ENCODE measurements around the gene PARP11. TPM values are rescaled to one million over a fixed set of nuclear protein-coding genes. Genes with fewer than 3 reads are reported as not detected.
A peak's percentile ranks its signal among the peaks of the same experiment; 100 is the strongest.

PARP11 gene
- total and polyA plus RNA-seq, 7 experiments from 2014 or later: 7.2 to 37.4 (median 24.8) TPM

GRCh38 chr12:3815094-3815766 lies 58.0 kb downstream of the PARP11 start:
- POLR2A ChIA-PET: no interaction called here

DNA sequence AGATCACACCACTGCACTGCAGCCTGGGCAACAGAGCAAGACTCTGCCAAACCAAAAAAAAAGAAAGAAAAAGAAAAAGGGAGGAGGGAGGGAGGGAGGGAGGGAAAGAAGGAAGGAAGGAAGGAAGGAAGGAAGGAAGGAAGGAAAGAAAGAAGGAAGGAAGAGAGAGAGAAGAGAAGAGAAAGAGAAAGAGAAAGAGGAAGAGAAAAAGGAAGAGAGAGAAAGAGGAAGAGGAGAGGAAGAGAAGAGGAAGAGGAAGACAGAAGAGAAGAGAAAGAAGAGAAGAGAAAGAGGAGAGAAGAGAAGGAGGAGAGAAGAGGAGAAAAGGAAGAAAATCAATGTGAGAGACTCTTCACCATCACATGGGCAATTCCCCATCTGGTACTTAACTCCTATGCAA lies 62.7 kb downstream of the PARP11 start:
- ATAC-seq: no peak
- peak overlapping the region in 7 of 9 donors; percentile 1 to 84 (median 60) for H3K27ac Mint-ChIP-seq
- H3K36me3 ChIP-seq (ENCODE audit: control insufficient read depth in 2 of 3, insufficient read depth in 3 of 3, low read length in 3 of 3): peaks cover 0 to 26% (median 3%) of the 10 kb centered on the region in 3 experiments

More at GRCh38 chr12:3815094-3815766, 58.0 kb downstream of the PARP11 start:
- ATAC-seq (no peak), DNase-seq (no peak)
- Histone ChIP-seq H3K36me3 (ENCODE audit: control insufficient read depth in 2 of 3, insufficient read depth in 3 of 3, low read length in 3 of 3) (peaks cover 0 to 32% (median 0%) of the 10 kb centered on the region in 3 experiments), H3K27ac (ENCODE audit: low read depth, low read length) (no peak overlapping the region), H3K4me1 (ENCODE audit: control insufficient read depth in 2 of 2, insufficient read depth in 2 of 2, low read length in 2 of 2) (no peaks in the 10 kb centered on the region), H3K27me3 (ENCODE audit: control insufficient read depth in 2 of 2, insufficient read depth in 2 of 2, low read length in 2 of 2) (no peaks in the 10 kb centered on the region), H3K9me3 (ENCODE audit: control insufficient read depth in 2 of 3, low read length in 3 of 3) (no peaks in the 10 kb centered on the region), H3K4me3 (ENCODE audit: low read length) (no peak overlapping the region)
- Mint-ChIP-seq H3K4me1 (peaks cover 5 to 31% (median 16%) of the 10 kb centered on the region in 7 donors), H3K9me3 (no peaks in the 10 kb centered on the region), H3K27me3 (no peaks in the 10 kb centered on the region), H3K36me3 (peaks cover 10 to 45% (median 23%) of the 10 kb centered on the region in 5 donors), H3K4me3 (no peak overlapping the region), H3K27ac (peak overlapping the region in 2 of 9 donors; percentile 59 to 70)
- intact Hi-C loops (cut with micrococcal nuclease): no loop called here
- CTCF ChIA-PET: interaction anchor here (1.2 kb wide), 1 partner anchor 157 kb away, joined by 3 read pairs; no protein-coding TSS in a partner anchor

GRCh38 chr12:3810016-3810370 lies 63.2 kb downstream of the PARP11 start:
- no peak for ATAC-seq
- intact Hi-C loops (cut with micrococcal nuclease): no loop called here
- Mint-ChIP-seq H3K4me3 (no peak overlapping the region), H3K4me1 (peaks cover 5 to 34% (median 17%) of the 10 kb centered on the region in 7 donors), H3K27ac (peak overlapping the region in 6 of 9 donors; percentile 13 to 70 (median 58)), H3K27me3 (no peaks in the 10 kb centered on the region), H3K9me3 (no peaks in the 10 kb centered on the region), H3K36me3 (peaks cover 6 to 43% (median 25%) of the 10 kb centered on the region in 5 donors)
- POLR2A ChIA-PET: no interaction called here
- Histone ChIP-seq H3K27me3 (ENCODE audit: control insufficient read depth in 2 of 2, insufficient read depth in 2 of 2, low read length in 2 of 2) (no peaks in the 10 kb centered on the region), H3K27ac (ENCODE audit: low read depth, low read length) (no peak overlapping the region), H3K4me3 (ENCODE audit: low read length) (no peak overlapping the region), H3K9me3 (ENCODE audit: control insufficient read depth in 2 of 3, low read length in 3 of 3) (no peaks in the 10 kb centered on the region), H3K4me1 (ENCODE audit: control insufficient read depth in 2 of 2, insufficient read depth in 2 of 2, low read length in 2 of 2) (no peaks in the 10 kb centered on the region), H3K36me3 (ENCODE audit: control insufficient read depth in 2 of 3, insufficient read depth in 3 of 3, low read length in 3 of 3) (peaks cover 0 to 22% (median 3%) of the 10 kb centered on the region in 3 experiments)
- CTCF ChIA-PET: interaction anchor here (3.8 kb wide), 1 partner anchor 509 kb away, joined by 21 read pairs; no protein-coding TSS in a partner anchor
- DNase-seq: no peak

More for the DNA sequence above, 62.7 kb downstream of the PARP11 start:
- Mint-ChIP-seq H3K4me1 (peaks cover 5 to 38% (median 17%) of the 10 kb centered on the region in 7 donors), H3K27me3 (no peaks in the 10 kb centered on the region), H3K4me3 (no peak overlapping the region), H3K9me3 (no peaks in the 10 kb centered on the region), H3K36me3 (peaks cover 6 to 48% (median 29%) of the 10 kb centered on the region in 5 donors)
- Histone ChIP-seq H3K27me3 (ENCODE audit: control insufficient read depth in 2 of 2, insufficient read depth in 2 of 2, low read length in 2 of 2) (no peaks in the 10 kb centered on the region), H3K4me1 (ENCODE audit: control insufficient read depth in 2 of 2, insufficient read depth in 2 of 2, low read length in 2 of 2) (no peaks in the 10 kb centered on the region), H3K9me3 (ENCODE audit: control insufficient read depth in 2 of 3, low read length in 3 of 3) (no peaks in the 10 kb centered on the region), H3K27ac (ENCODE audit: low read depth, low read length) (no peak overlapping the region), H3K4me3 (ENCODE audit: low read length) (no peak overlapping the region)
- ChIA-PET POLR2A (no interaction called here), CTCF (no interaction called here)
- no peak for DNase-seq
- intact Hi-C loops (cut with micrococcal nuclease): no loop called here

DNA sequence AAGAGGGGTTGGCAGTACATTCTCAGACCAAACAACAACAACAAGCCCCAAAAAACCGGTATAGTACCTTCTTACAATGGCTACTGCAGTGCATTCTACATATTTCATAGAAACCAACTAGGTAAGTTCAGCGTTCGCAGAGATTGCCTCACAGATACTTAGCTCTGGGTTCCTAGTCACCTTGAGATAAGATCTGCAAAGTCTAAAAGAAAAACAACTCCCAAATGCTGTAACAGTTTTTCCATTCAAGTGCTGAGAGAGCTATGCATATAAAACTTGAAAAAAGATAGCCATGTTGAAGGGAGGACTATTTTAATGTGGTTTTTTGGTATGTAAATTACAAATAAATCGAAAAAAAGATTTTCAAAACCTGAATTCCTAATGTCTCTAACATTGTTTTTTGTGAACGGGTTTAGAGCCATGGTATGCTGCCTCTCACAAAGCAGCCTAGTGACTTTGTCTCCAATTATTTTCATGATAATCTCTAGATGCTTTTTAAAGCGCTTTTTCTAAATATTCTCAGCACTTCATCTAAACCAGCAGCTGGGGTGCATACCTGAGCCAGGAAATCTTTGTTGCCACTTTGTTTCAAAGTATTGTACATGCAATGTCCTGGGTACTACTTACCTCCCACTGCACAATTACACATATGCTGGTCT lies 63.7 kb downstream of the PARP11 start:
- Mint-ChIP-seq H3K4me3 (no peak overlapping the region), H3K4me1 (peaks cover 5 to 32% (median 17%) of the 10 kb centered on the region in 7 donors), H3K27me3 (no peaks in the 10 kb centered on the region), H3K27ac (peak overlapping the region in 7 of 9 donors; percentile 13 to 70 (median 58)), H3K36me3 (peaks cover 6 to 39% (median 25%) of the 10 kb centered on the region in 5 donors), H3K9me3 (no peaks in the 10 kb centered on the region)
- ChIA-PET POLR2A (no interaction called here), CTCF (interaction anchor here (3.8 kb wide), 1 partner anchor 509 kb away, joined by 21 read pairs; no protein-coding TSS in a partner anchor)
- H3K9me3 ChIP-seq (ENCODE audit: control insufficient read depth in 2 of 3, low read length in 3 of 3): no peaks in the 10 kb centered on the region
- H3K36me3 ChIP-seq (ENCODE audit: control insufficient read depth in 2 of 3, insufficient read depth in 3 of 3, low read length in 3 of 3): peaks cover 0 to 22% (median 3%) of the 10 kb centered on the region in 3 experiments
- no peaks in the 10 kb centered on the region for H3K27me3 ChIP-seq (ENCODE audit: control insufficient read depth in 2 of 2, insufficient read depth in 2 of 2, low read length in 2 of 2)
- intact Hi-C loops (cut with micrococcal nuclease): loop anchor here in 1 of 2 donors (10.0 kb wide), 1 partner anchor 735 kb away; the partner anchor contains the start of gene TSPAN9
- no peak overlapping the region for H3K27ac ChIP-seq (ENCODE audit: low read depth, low read length)
- H3K4me3 ChIP-seq (ENCODE audit: low read length): no peak overlapping the region
- no peaks in the 10 kb centered on the region for H3K4me1 ChIP-seq (ENCODE audit: control insufficient read depth in 2 of 2, insufficient read depth in 2 of 2, low read length in 2 of 2)
- no peak for DNase-seq
- ATAC-seq: no peak

- Mint-ChIP-seq H3K9me3 (no peaks in the 10 kb centered on the region), H3K36me3 (peaks cover 0 to 21% (median 12%) of the 10 kb centered on the region in 5 donors), H3K27me3 (no peaks in the 10 kb centered on the region), H3K27ac (peak overlapping the region in 5 of 9 donors; percentile 6 to 70 (median 11)), H3K4me3 (no peak overlapping the region), H3K4me1 (peaks cover 0 to 12% (median 9%) of the 10 kb centered on the region in 7 donors)
- H3K27me3 ChIP-seq (ENCODE audit: control insufficient read depth in 2 of 2, insufficient read depth in 2 of 2, low read length in 2 of 2): no peaks in the 10 kb centered on the region
- ChIA-PET POLR2A (no interaction called here), CTCF (interaction anchor here (1.0 to 3.4 kb wide), 3 partner anchors 132 to 505 kb away, joined by 3 to 45 read pairs (median 3); no protein-coding TSS in a partner anchor)
- peaks cover 0 to 25% (median 3%) of the 10 kb centered on the region in 3 experiments for H3K36me3 ChIP-seq (ENCODE audit: control insufficient read depth in 2 of 3, insufficient read depth in 3 of 3, low read length in 3 of 3)
- ATAC-seq: no peak
- H3K9me3 ChIP-seq (ENCODE audit: control insufficient read depth in 2 of 3, low read length in 3 of 3): no peaks in the 10 kb centered on the region
- H3K27ac ChIP-seq (ENCODE audit: low read depth, low read length): no peak overlapping the region
- H3K4me1 ChIP-seq (ENCODE audit: control insufficient read depth in 2 of 2, insufficient read depth in 2 of 2, low read length in 2 of 2): no peaks in the 10 kb centered on the region
- no peak for DNase-seq
- no peak overlapping the region for H3K4me3 ChIP-seq (ENCODE audit: low read length)
- intact Hi-C loops (cut with micrococcal nuclease): loop anchor here in 1 of 2 donors (2.0 to 10.0 kb wide), 2 partner anchors 60 to 730 kb away; partner anchors contain the start of gene TSPAN9
Measured at GRCh38 chr12:3805077-3805476, 68.1 kb downstream of the PARP11 start.

GRCh38 chr12:3803865-3804472 lies 69.2 kb downstream of the PARP11 start:
- Mint-ChIP-seq H3K4me1 (peaks cover 0 to 9% (median 0%) of the 10 kb centered on the region in 7 donors), H3K27me3 (no peaks in the 10 kb centered on the region), H3K27ac (no peak overlapping the region), H3K36me3 (peaks cover 2 to 24% (median 8%) of the 10 kb centered on the region in 5 donors), H3K9me3 (no peaks in the 10 kb centered on the region), H3K4me3 (no peak overlapping the region)
- H3K9me3 ChIP-seq (ENCODE audit: control insufficient read depth in 2 of 3, low read length in 3 of 3): no peaks in the 10 kb centered on the region
- no peak overlapping the region for H3K27ac ChIP-seq (ENCODE audit: low read depth, low read length)
- ChIA-PET POLR2A (no interaction called here), CTCF (interaction anchor here (0.6 to 3.4 kb wide), 9 partner anchors 9 to 504 kb away, joined by 3 to 45 read pairs (median 4); no protein-coding TSS in a partner anchor)
- no peaks in the 10 kb centered on the region for H3K4me1 ChIP-seq (ENCODE audit: control insufficient read depth in 2 of 2, insufficient read depth in 2 of 2, low read length in 2 of 2)
- ATAC-seq (peak; percentile 82), DNase-seq (peak; percentile 27 to 63 (median 55))
- intact Hi-C loops (cut with micrococcal nuclease): loop anchor here (1.0 to 10.0 kb wide), 5 partner anchors 59 to 729 kb away; partner anchors contain the start of gene TSPAN9 (in 1 of the 2)
- H3K36me3 ChIP-seq (ENCODE audit: control insufficient read depth in 2 of 3, insufficient read depth in 3 of 3, low read length in 3 of 3): peaks cover 0 to 25% (median 3%) of the 10 kb centered on the region in 3 experiments
- H3K4me3 ChIP-seq (ENCODE audit: low read length): no peak overlapping the region
- H3K27me3 ChIP-seq (ENCODE audit: control insufficient read depth in 2 of 2, insufficient read depth in 2 of 2, low read length in 2 of 2): no peaks in the 10 kb centered on the region

Data from naive thymus-derived CD4-positive, alpha-beta T cell (primary cell).